ENCODE results near the gene PAXX. TPM values are rescaled to one million over a fixed set of nuclear protein-coding genes. Genes with fewer than 3 reads are reported as not detected.

PAXX gene
- total and polyA plus RNA-seq, 2 donors (not counting 1 experiment from before 2014, with no cell fraction given): 74.8 to 167 TPM

- intact Hi-C loops (cut with micrococcal nuclease): no loop called here
Observed at GRCh38 chr9:137042751-137043727, 50.8 kb downstream of the PAXX start.

More at GRCh38 chr9:137042751-137043727, 50.8 kb downstream of the PAXX start:
- Mint-ChIP-seq H3K27me3 (peaks cover 9% of the 10 kb centered on the region), H3K9me3 (ENCODE audit: insufficient read depth) (no peaks in the 10 kb centered on the region), H3K4me3 (no peak overlapping the region), H3K4me1 (peaks cover 10% of the 10 kb centered on the region), H3K27ac (no peak overlapping the region)
- Histone ChIP-seq H3K4me1 (ENCODE audit: control insufficient read depth in 2 of 2, insufficient read depth in 2 of 2, low read length in 2 of 2) (peaks cover 24 to 42% of the 10 kb centered on the region in 2 donors), H3K79me2 (ENCODE audit: control insufficient read depth, insufficient read depth, low read length) (no peaks in the 10 kb centered on the region), H4K20me1 (ENCODE audit: control insufficient read depth, insufficient read depth, low read length, poor library complexity, severe bottlenecking) (peaks cover 5% of the 10 kb centered on the region), H3K9me3 (ENCODE audit: control extremely low read depth in 1 of 3, control insufficient read depth in 2 of 3, insufficient read depth in 1 of 3, low read length in 2 of 3) (peaks cover 0 to 33% (median 0%) of the 10 kb centered on the region in 3 donors), H3K27me3 (replicated peaks in 1 of 4; ENCODE audit: control extremely low read depth in 1 of 4, control insufficient read depth in 3 of 4, insufficient read depth in 4 of 4, low read length in 3 of 4) (peaks cover 0 to 56% (median 37%) of the 10 kb centered on the region in 4 experiments), H3K9ac (ENCODE audit: low read length) (no peak overlapping the region), H3K36me3 (replicated peaks in 1 of 2; ENCODE audit: control extremely low read depth in 1 of 2, control insufficient read depth in 1 of 2, extremely low read depth in 1 of 2, insufficient read depth in 2 of 2, low read length in 1 of 2) (no peaks in the 10 kb centered on the region), H3K27ac (ENCODE audit: low read length in 2 of 2) (no peak overlapping the region), H2AFZ (ENCODE audit: insufficient read depth, low read depth, low read length, poor library complexity, severe bottlenecking) (no peak overlapping the region), H3K4me3 (ENCODE audit: control extremely low read depth in 1 of 5, extremely low read depth in 1 of 5, insufficient read depth in 1 of 5, low read depth in 2 of 5, low read length in 4 of 5) (no peak overlapping the region), H3K4me2 (replicated peaks; ENCODE audit: low read depth, low read length, poor library complexity, severe bottlenecking) (no peak overlapping the region)
- POLR2A ChIA-PET: interaction anchor here (0.7 kb wide), 1 partner anchor 197 kb away, joined by 3 read pairs; no protein-coding TSS in a partner anchor
- no peak for DNase-seq
- CTCF ChIA-PET: interaction anchor here (0.7 to 2.4 kb wide), 3 partner anchors 14 to 349 kb away, joined by 4 to 12 read pairs (median 4); partner anchors contain the start of gene ABCA2
- no peak for ATAC-seq (ENCODE audit: low read depth)
- TF ChIP-seq EZH2 (IDR thresholded peaks at IDR 0.05; ENCODE audit: borderline replicate concordance, insufficient read depth, low read depth, low read length, poor library complexity, severe bottlenecking): no peak
- TF ChIP-seq, protein P1, sequence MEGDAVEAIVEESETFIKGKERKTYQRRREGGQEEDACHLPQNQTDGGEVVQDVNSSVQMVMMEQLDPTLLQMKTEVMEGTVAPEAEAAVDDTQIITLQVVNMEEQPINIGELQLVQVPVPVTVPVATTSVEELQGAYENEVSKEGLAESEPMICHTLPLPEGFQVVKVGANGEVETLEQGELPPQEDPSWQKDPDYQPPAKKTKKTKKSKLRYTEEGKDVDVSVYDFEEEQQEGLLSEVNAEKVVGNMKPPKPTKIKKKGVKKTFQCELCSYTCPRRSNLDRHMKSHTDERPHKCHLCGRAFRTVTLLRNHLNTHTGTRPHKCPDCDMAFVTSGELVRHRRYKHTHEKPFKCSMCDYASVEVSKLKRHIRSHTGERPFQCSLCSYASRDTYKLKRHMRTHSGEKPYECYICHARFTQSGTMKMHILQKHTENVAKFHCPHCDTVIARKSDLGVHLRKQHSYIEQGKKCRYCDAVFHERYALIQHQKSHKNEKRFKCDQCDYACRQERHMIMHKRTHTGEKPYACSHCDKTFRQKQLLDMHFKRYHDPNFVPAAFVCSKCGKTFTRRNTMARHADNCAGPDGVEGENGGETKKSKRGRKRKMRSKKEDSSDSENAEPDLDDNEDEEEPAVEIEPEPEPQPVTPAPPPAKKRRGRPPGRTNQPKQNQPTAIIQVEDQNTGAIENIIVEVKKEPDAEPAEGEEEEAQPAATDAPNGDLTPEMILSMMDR (IDR thresholded peaks at IDR 0.05): no peak
- 86% methylated on average over 35 of the region's 36 CpGs for WGBS (ENCODE audit: insufficient coverage)

Other genes with a start within 250 kb of the PAXX start
Only the 30 nearest of the 39 such genes appear.
- 35.7 and 39.1 TPM in 2 replicates for gene TMEM141, start 201.1 kb upstream of the PAXX start, total RNA-seq
- 32.4 and 60.8 TPM in 2 replicates for gene TMEM141, start 201.1 kb upstream of the PAXX start, polyA plus RNA-seq
- gene CCDC183, start 196.1 kb upstream of the PAXX start, total RNA-seq: 1.0 and 1.8 TPM in 2 replicates
- 4.0 and 4.9 TPM in 2 replicates for gene CCDC183, start 196.1 kb upstream of the PAXX start, polyA plus RNA-seq
- 70.5 and 72.3 TPM in 2 replicates for gene RABL6, start 184.5 kb upstream of the PAXX start, total RNA-seq
- gene RABL6, start 184.5 kb upstream of the PAXX start, polyA plus RNA-seq: 32.2 and 33.6 TPM in 2 replicates
- 2.3 and 2.9 TPM in 2 replicates for gene AJM1, start 149.9 kb upstream of the PAXX start, total RNA-seq
- 1.2 and 1.7 TPM in 2 replicates for gene AJM1, start 149.9 kb upstream of the PAXX start, polyA plus RNA-seq
- gene PHPT1, start 143.0 kb upstream of the PAXX start, total RNA-seq: 33.1 and 36.5 TPM in 2 replicates
- gene PHPT1, start 143.0 kb upstream of the PAXX start, polyA plus RNA-seq: 21.9 and 37.2 TPM in 2 replicates
- 5.4 and 7.6 TPM in 2 replicates for gene MAMDC4, start 140.1 kb upstream of the PAXX start, total RNA-seq
- gene MAMDC4, start 140.1 kb upstream of the PAXX start, polyA plus RNA-seq: 5.3 and 6.8 TPM in 2 replicates
- 259 and 261 TPM in 2 replicates for gene EDF1, start 126.1 kb upstream of the PAXX start, total RNA-seq
- 317 and 360 TPM in 2 replicates for gene EDF1, start 126.1 kb upstream of the PAXX start, polyA plus RNA-seq
- gene TRAF2, start 105.9 kb upstream of the PAXX start, total RNA-seq: 54.5 and 55.4 TPM in 2 replicates
- 25.5 and 35.5 TPM in 2 replicates for gene TRAF2, start 105.9 kb upstream of the PAXX start, polyA plus RNA-seq
- 99.6 and 102 TPM in 2 replicates for gene FBXW5, start 47.7 kb upstream of the PAXX start, total RNA-seq
- gene FBXW5, start 47.7 kb upstream of the PAXX start, polyA plus RNA-seq: 156 and 195 TPM in 2 replicates
- 1.7 and 2.8 TPM in 2 replicates for gene C8G, start 47.2 kb upstream of the PAXX start, total RNA-seq
- gene C8G, start 47.2 kb upstream of the PAXX start, polyA plus RNA-seq: 0.65 and 2.8 TPM in 2 replicates
- 1.9 and 2.6 TPM in 2 replicates for gene LCN12, start 40.1 kb upstream of the PAXX start, total RNA-seq
- gene LCN12, start 40.1 kb upstream of the PAXX start, polyA plus RNA-seq: 1.5 and 2.4 TPM in 2 replicates
- gene PTGDS, start 14.9 kb upstream of the PAXX start, total RNA-seq: not detected in 2 replicates
- 0.13 and 0.25 TPM in 2 replicates for gene PTGDS, start 14.9 kb upstream of the PAXX start, polyA plus RNA-seq
- not detected in 2 replicates for gene LCNL1, start 9.4 kb upstream of the PAXX start, total RNA-seq
- gene LCNL1, start 9.4 kb upstream of the PAXX start, polyA plus RNA-seq: 0.06 TPM in 1 of 2 replicates, not detected in the other
- gene CLIC3, start 4.1 kb downstream of the PAXX start, total RNA-seq: 1.1 TPM in 2 replicates
- gene CLIC3, start 4.1 kb downstream of the PAXX start, polyA plus RNA-seq: 1.9 and 2.1 TPM in 2 replicates
- gene ABCA2, start 35.8 kb downstream of the PAXX start, total RNA-seq: 29.1 and 30.7 TPM in 2 replicates
- 61.1 and 63.1 TPM in 2 replicates for gene ABCA2, start 35.8 kb downstream of the PAXX start, polyA plus RNA-seq
- 7.0 and 8.2 TPM in 2 replicates for gene FUT7, start 39.7 kb downstream of the PAXX start, total RNA-seq
- 2.6 and 7.3 TPM in 2 replicates for gene FUT7, start 39.7 kb downstream of the PAXX start, polyA plus RNA-seq
- 0.17 and 0.39 TPM in 2 replicates for gene NPDC1, start 53.8 kb downstream of the PAXX start, total RNA-seq
- gene NPDC1, start 53.8 kb downstream of the PAXX start, polyA plus RNA-seq: 0.19 and 3.0 TPM in 2 replicates
- gene ENTPD2, start 61.6 kb downstream of the PAXX start, total RNA-seq: not detected in 2 replicates
- gene ENTPD2, start 61.6 kb downstream of the PAXX start, polyA plus RNA-seq: not detected in 2 replicates
- gene SAPCD2, start 78.1 kb downstream of the PAXX start, total RNA-seq: 0.39 and 0.73 TPM in 2 replicates
- gene SAPCD2, start 78.1 kb downstream of the PAXX start, polyA plus RNA-seq: 0.45 and 0.69 TPM in 2 replicates
- gene UAP1L1, start 85.1 kb downstream of the PAXX start, total RNA-seq: 47.6 and 55.8 TPM in 2 replicates
- gene UAP1L1, start 85.1 kb downstream of the PAXX start, polyA plus RNA-seq: 29.1 and 38.1 TPM in 2 replicates
- gene MAN1B1, start 94.6 kb downstream of the PAXX start, total RNA-seq: 68.4 and 80.9 TPM in 2 replicates
- gene MAN1B1, start 94.6 kb downstream of the PAXX start, polyA plus RNA-seq: 47.0 and 53.1 TPM in 2 replicates
- 324 and 335 TPM in 2 replicates for gene DPP7, start 122.3 kb downstream of the PAXX start, total RNA-seq
- 506 and 546 TPM in 2 replicates for gene DPP7, start 122.3 kb downstream of the PAXX start, polyA plus RNA-seq
- not detected in 2 replicates for gene GRIN1, start 146.7 kb downstream of the PAXX start, total RNA-seq
- gene GRIN1, start 146.7 kb downstream of the PAXX start, polyA plus RNA-seq: 0.04 TPM in 1 of 2 replicates, not detected in the other
- gene LRRC26, start 177.6 kb downstream of the PAXX start, total RNA-seq: not detected in 2 replicates
- gene LRRC26, start 177.6 kb downstream of the PAXX start, polyA plus RNA-seq: not detected in 2 replicates
- gene TMEM210, start 179.6 kb downstream of the PAXX start, total RNA-seq: not detected in 2 replicates
- not detected in 2 replicates for gene TMEM210, start 179.6 kb downstream of the PAXX start, polyA plus RNA-seq
- 121 and 129 TPM in 2 replicates for gene ANAPC2, start 196.1 kb downstream of the PAXX start, total RNA-seq
- 127 and 138 TPM in 2 replicates for gene ANAPC2, start 196.1 kb downstream of the PAXX start, polyA plus RNA-seq
- gene SSNA1, start 196.3 kb downstream of the PAXX start, total RNA-seq: 52.9 and 53.6 TPM in 2 replicates
- 99.0 and 129 TPM in 2 replicates for gene SSNA1, start 196.3 kb downstream of the PAXX start, polyA plus RNA-seq
- 16.3 and 19.3 TPM in 2 replicates for gene TPRN, start 208.3 kb downstream of the PAXX start, total RNA-seq
- gene TPRN, start 208.3 kb downstream of the PAXX start, polyA plus RNA-seq: 5.7 and 6.4 TPM in 2 replicates
- 35.7 and 38.0 TPM in 2 replicates for gene TMEM203, start 213.2 kb downstream of the PAXX start, total RNA-seq
- gene TMEM203, start 213.2 kb downstream of the PAXX start, polyA plus RNA-seq: 16.1 and 20.6 TPM in 2 replicates
- 37.3 and 40.9 TPM in 2 replicates for gene NDOR1, start 213.3 kb downstream of the PAXX start, total RNA-seq
- 36.4 and 37.6 TPM in 2 replicates for gene NDOR1, start 213.3 kb downstream of the PAXX start, polyA plus RNA-seq